GM12892 (cell line): ENCODE data around the gene PAPPA.

ENCODE experiments used
- DNase-seq: peaks from one replicate; pipeline ENCODE4 v3.0.0; 2011; ENCODE audit not compliant: insufficient read length
- FAIRE-seq: peaks from 2 replicates; lab custom pipeline; 2011; peaks lifted over from hg19 to GRCh38; lab: Jason Lieb, UNC
- POLR2A ChIP-seq: IDR thresholded peaks from 2 replicates; pipeline ENCODE4 v1.6.1; 2011; ENCODE audit warnings: low read depth, low read length, control low read depth
- POLR2AphosphoS5 ChIP-seq: IDR thresholded peaks from 2 replicates; pipeline ENCODE4 v1.6.1; 2011; ENCODE audit warnings: low read depth, low read length, control low read depth
- TAF1 ChIP-seq: IDR thresholded peaks from 2 replicates; pipeline ENCODE4 v1.6.1; 2011; ENCODE audit warnings: low read depth, mild to moderate bottlenecking, control low read depth, low read length, borderline replicate concordance

PAPPA gene

GRCh38 chr9:116238776-116239340, 85.3 kb downstream of the PAPPA start:
- TF ChIP-seq POLR2A (no peak), POLR2AphosphoS5 (no peak), TAF1 (no peak)
- no peak for FAIRE-seq
- DNase-seq = no peak

GRCh38 chr9:116243708-116244107, 90.1 kb downstream of the PAPPA start:
- TF ChIP-seq POLR2A (no peak), POLR2AphosphoS5 (no peak), TAF1 (no peak)
- no peak for DNase-seq
- FAIRE-seq = no peak

- TF ChIP-seq POLR2AphosphoS5 (no peak), POLR2A (no peak), TAF1 (no peak)
- FAIRE-seq (no peak), DNase-seq (no peak)
Observed at GRCh38 chr9:116247284-116247683, 93.7 kb downstream of the PAPPA start.

- FAIRE-seq = no peak
- no peak for DNase-seq
- TF ChIP-seq POLR2A (no peak), POLR2AphosphoS5 (no peak), TAF1 (no peak)
Observed at GRCh38 chr9:116247791-116248374, 94.3 kb downstream of the PAPPA start.

GRCh38 chr9:116250891-116251290, 97.3 kb downstream of the PAPPA start:
- FAIRE-seq = no peak
- no peak for DNase-seq
- TF ChIP-seq POLR2AphosphoS5 (no peak), POLR2A (no peak), TAF1 (no peak)

GRCh38 chr9:116251366-116251765, 97.8 kb downstream of the PAPPA start:
- no peak for TF ChIP-seq POLR2A
- DNase-seq (no peak), FAIRE-seq (no peak)

GRCh38 chr9:116260531-116260930, 106.9 kb downstream of the PAPPA start:
- FAIRE-seq = no peak
- TF ChIP-seq TAF1 = no peak
- TF ChIP-seq POLR2AphosphoS5 = no peak
- TF ChIP-seq POLR2A = no peak

GRCh38 chr9:116262448-116262847, 108.9 kb downstream of the PAPPA start:
- FAIRE-seq = no peak
- TF ChIP-seq POLR2AphosphoS5 (no peak), TAF1 (no peak), POLR2A (no peak)
- no peak for DNase-seq

More at GRCh38 chr9:116260531-116260930, 106.9 kb downstream of the PAPPA start:
- no peak for DNase-seq

- FAIRE-seq = no peak
- no peak for DNase-seq
- TF ChIP-seq TAF1 = no peak
- TF ChIP-seq POLR2AphosphoS5 = no peak
- TF ChIP-seq POLR2A = no peak
Observed at GRCh38 chr9:116264361-116264760, 110.8 kb downstream of the PAPPA start.

GRCh38 chr9:116267021-116267420, 113.4 kb downstream of the PAPPA start:
- DNase-seq (no peak), FAIRE-seq (no peak)
- TF ChIP-seq TAF1 = no peak
- no peak for TF ChIP-seq POLR2A
- no peak for TF ChIP-seq POLR2AphosphoS5

- no peak for DNase-seq
- FAIRE-seq = no peak
- TF ChIP-seq POLR2AphosphoS5 (no peak), TAF1 (no peak), POLR2A (no peak)
Observed at GRCh38 chr9:116269250-116269649, 115.7 kb downstream of the PAPPA start.

GRCh38 chr9:116270546-116270945, 117.0 kb downstream of the PAPPA start:
- FAIRE-seq = no peak
- DNase-seq = no peak
- TF ChIP-seq POLR2AphosphoS5 = no peak
- TF ChIP-seq POLR2A = no peak
- TF ChIP-seq TAF1 = no peak
